GM18507 (cell line): ENCODE data around the gene MINK1.
"Not testable (repeated sequence)": the region's sequence is repeated elsewhere in the genome, so short reads cannot be mapped to it uniquely, and the experiment has no call there.

Source experiments
- DNase-seq: peaks from one replicate; pipeline ENCODE4 v3.0.0; 2011; ENCODE audit warnings: low read depth; ENCODE audit not compliant: insufficient read length; ENCODE audit errors: extremely low spot score
- FAIRE-seq: peaks from 2 replicates; lab custom pipeline; 2011; peaks lifted over from hg19 to GRCh38; lab: Jason Lieb, UNC

The MINK1 gene

DNA sequence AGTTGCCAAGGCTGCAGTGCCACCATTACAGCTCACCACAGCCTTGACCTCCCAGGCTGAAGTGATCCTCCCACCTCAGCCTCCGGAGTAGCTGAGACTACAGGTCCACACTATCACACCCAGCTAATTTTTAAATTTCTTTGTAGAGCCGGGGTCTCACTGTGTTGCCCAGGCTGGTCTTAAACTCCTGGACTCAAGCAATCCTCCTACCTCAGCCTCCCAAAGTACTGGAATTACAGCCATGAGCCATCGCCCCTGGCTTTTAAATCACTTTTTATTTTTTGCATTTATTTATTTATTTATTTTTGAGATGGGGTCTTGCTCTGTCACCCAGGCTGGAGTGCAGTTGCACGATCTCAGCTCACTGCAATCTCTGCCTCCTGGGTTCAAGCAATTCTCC, 81.4 kb downstream of the MINK1 start:
- DNase-seq, FAIRE-seq: not testable (repeated sequence)

DNA sequence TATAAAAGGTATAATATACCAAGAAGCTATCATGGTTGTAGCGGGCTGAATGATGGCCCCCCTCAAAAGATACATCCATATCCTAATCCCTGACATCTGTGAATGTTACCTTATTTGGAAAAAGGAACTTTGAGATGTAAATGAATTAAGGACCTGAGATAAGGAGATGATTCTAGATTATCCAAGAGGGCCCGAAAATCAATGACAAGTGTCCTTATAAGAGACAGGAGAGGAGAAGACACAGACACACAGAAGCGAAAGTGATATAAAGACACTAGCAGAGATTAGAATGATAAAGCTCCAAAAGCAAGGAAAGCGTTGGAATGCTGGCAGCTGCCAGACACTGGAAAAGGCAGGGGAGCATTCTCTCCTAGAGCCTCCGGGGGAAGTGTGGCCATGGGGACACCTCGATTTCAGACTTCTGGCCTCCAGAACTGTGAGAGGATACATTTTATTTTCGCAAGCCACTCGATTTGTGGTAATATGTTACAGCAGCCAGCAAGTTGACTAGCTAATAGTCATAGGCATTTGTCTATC, 86.4 kb downstream of the MINK1 start:
- no peak for DNase-seq
- FAIRE-seq: no peak

DNA sequence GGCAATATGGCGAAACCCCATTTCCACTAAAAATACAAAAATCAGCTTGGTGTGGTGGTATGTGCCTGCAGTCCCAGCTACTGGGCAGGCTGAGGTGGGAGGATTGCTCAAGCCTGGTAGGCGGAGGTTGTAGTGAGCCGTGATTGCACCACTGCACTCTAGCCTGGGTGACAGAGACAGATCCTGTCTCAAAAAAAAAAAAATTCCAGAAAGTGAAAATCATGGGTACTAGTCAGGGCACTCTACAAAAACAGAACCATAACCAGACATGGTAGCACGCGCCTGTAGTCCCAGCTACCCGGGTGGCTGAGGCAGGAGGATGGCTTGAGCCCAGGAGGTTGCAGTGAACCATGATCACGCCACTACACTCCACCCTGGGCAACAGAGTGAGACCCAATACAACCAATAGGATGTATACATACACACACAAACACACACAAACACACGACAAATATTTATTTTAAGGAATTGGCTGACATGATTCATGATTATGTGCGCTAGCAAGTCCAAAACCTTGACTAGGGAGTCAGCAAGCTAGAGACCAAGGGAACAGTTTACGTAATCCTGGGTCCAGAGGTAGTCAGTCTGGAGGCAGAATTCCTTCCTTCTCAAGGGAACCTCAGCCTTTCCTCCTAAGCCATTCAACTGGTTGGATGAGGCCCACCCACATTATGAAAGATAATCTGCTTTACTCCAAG, 87.4 kb downstream of the MINK1 start:
- no peak for DNase-seq
- FAIRE-seq: no peak

DNA sequence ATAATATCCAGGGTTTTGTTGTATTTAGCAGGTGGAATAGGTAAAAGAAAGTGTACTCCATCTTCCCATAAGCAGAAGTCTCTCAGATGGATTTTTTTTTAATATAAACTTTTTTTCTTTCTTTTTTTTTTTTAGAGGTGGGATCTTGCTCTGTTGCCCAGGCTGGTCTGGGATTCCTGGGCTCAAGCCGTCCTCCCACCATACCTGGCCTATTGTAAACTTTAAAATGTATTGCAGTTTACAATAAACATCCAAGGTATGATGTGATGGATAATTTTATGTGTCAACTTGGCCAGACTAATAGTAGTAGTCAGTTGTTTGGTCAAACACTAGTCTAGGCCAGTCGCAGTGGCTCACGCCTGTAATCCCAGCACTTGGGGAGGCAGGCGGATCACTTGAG, 88.2 kb downstream of the MINK1 start:
- DNase-seq (no peak), FAIRE-seq (no peak)

DNA sequence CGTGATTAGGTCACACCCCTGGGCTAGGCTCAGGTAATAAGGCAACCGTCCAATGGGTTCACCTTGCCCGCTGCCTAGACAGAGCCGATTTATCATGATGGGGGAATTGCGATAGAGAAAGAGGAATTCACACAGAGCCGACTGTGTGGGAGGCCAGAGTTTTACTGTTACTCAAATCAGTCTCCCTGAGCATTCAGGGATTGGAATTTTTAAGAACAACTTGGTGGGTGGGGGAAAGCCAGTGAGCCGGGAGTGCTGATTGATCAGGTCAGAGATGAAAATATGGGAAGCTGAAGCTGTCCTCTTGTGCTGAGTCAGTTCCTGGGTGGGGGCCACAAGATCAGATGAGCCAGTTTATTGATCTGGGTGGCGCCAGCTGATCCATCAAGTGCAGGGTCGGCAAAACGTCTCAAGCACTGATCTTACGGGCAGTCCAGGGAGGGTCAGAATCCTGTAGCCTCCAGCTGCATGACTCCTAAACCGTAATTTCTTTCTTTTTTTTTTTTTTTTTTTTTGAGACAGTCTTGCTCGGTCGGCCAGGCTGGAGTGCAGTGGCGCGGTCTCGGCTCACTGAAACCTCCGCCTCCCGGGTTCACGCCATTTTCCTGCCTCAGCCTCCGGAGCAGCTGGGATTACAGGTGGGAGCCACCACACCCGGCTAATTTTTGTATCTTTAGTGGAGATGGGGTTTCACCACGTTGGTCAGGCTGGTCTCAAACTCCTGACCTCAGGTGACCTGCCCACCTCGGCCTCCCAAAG, 93.6 kb downstream of the MINK1 start:
- not testable (repeated sequence) for DNase-seq, FAIRE-seq

DNA sequence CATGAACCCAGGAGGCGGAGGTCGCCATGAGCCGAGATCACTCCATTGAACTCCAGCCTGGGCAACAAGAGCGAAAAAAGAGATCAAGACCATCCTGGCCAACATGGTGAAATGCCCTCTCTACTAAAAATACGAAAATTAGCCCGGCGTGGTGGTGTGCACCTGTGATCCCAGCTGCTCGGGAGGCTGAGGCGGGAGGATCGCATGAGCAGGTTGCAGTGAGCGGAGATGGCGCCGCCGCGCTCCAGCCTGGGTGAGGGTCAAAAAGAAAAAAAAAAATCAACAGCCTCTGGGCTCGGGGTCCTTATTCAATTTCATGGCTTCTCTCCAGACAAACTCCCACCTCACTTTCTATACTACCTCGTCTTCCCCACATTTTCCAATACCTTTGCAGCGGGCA, 95.7 kb downstream of the MINK1 start:
- FAIRE-seq: no peak
- no peak for DNase-seq

DNA sequence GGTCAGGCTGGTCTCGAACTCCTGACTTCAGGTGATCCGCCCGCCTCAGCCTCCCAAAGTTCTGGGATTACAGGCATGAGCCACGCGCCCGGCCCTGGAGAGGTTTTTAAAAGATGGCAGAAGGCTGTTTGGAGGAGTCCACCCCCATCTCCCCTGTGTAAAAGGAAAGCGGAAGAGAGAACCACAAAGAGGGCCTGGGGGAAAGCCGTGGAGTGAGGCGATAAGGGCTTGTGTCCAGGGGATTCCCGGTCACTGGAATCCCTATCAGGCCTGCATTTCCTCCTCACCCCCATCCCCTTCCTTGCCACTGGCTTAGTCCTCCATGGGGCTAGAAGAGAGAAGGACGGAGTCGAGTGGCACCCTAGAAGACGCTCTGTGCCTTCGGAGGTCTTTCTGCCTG, 98.8 kb downstream of the MINK1 start, which contains the start of gene GP1BA:
Gene GP1BA, plus strand, starts transcription at position 315 of the 400 bp plus-strand sequence. CDS start 328 bp downstream, outside the sequence.
- FAIRE-seq: peak; percentile 66

DNA sequence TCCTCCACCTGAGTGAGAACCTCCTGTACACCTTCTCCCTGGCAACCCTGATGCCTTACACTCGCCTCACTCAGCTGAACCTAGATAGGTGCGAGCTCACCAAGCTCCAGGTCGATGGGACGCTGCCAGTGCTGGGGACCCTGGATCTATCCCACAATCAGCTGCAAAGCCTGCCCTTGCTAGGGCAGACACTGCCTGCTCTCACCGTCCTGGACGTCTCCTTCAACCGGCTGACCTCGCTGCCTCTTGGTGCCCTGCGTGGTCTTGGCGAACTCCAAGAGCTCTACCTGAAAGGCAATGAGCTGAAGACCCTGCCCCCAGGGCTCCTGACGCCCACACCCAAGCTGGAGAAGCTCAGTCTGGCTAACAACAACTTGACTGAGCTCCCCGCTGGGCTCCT, 99.6 kb downstream of the MINK1 start:
- FAIRE-seq: no peak
- no peak for DNase-seq

More for the DNA sequence above, 98.8 kb downstream of the MINK1 start, which contains the start of gene GP1BA:
- DNase-seq: no peak

DNA sequence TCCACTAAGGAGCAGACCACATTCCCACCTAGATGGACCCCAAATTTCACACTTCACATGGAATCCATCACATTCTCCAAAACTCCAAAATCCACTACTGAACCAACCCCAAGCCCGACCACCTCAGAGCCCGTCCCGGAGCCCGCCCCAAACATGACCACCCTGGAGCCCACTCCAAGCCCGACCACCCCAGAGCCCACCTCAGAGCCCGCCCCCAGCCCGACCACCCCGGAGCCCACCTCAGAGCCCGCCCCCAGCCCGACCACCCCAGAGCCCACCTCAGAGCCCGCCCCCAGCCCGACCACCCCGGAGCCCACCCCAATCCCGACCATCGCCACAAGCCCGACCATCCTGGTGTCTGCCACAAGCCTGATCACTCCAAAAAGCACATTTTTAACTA, 100.5 kb downstream of the MINK1 start:
- no peak for FAIRE-seq
- DNase-seq: no peak

DNA sequence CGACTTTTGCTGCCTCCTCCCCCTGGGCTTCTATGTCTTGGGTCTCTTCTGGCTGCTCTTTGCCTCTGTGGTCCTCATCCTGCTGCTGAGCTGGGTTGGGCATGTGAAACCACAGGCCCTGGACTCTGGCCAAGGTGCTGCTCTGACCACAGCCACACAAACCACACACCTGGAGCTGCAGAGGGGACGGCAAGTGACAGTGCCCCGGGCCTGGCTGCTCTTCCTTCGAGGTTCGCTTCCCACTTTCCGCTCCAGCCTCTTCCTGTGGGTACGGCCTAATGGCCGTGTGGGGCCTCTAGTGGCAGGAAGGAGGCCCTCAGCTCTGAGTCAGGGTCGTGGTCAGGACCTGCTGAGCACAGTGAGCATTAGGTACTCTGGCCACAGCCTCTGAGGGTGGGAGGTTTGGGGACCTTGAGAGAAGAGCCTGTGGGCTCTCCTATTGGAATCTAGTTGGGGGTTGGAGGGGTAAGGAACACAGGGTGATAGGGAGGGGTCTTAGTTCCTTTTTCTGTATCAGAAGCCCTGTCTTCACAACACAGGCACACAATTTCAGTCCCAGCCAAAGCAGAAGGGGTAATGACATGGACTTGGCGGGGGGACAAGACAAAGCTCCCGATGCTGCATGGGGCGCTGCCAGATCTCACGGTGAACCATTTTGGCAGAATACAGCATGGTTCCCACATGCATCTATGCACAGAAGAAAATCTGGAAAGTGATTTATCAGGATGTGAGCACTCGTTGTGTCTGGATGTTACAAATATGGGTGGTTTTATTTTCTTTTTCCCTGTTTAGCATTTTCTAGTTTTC, 101.2 kb downstream of the MINK1 start:
- DNase-seq (no peak), FAIRE-seq (peak; percentile 95)

DNA sequence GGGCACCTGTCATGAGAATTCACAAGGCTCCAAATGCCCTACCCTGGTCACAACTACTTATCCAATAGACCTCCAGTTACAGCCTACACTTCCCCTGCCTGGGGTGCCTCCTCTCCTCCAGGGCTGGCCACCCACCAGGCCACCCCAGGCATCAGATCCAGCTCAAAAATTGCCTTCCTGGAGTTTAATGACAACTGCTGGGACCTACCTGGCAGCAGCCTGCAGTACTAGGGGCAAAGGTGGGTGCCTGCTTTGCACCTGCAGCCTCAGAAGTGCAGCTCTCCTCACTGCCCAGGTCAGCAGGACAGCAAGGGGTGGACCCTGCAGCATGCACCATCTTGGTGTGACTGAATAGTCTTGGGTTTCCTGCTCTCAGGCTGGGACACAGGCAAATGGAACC, 102.5 kb downstream of the MINK1 start:
- no peak for FAIRE-seq
- no peak for DNase-seq

DNA sequence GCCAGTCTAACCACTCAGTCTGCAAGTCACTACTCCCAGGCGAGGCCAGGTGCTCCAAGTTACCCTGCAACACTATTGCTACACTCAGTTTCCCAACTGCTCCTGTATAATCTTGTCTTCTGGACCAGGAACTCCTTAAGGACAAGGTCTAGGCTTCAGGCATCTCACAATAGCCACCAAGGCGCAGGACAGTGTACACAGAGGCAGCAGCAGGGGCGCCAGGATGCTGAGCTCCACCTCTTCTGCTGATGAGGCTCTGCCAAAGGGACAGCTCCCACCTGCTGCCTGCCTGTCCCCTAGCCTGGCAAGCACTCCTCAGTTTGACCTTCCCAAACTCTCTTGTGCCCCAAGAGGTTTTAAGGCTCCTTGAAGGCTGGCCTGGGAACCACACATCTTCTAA, 103.3 kb downstream of the MINK1 start:
- FAIRE-seq (no peak), DNase-seq (no peak)

DNA sequence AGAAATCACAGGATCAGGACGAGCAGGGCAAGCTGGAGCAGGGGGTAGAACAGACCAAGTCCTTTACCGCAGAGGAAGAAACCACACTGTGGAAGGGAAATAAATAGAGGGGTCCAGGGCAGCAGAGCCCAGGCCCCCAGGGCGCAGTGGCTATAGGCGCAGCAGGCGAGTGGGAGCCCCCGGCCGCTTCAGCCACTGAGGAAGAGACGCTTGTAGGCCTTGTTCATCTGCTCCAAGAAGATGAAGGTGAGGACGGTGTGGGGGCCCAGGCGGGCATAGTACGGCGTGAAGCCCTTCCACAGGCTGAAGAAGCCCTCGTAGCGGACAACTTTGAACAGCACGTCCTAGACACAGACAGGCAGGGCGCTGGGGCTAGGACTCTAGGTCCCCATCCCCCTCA, 104.4 kb downstream of the MINK1 start:
- FAIRE-seq (no peak), DNase-seq (no peak)

DNA sequence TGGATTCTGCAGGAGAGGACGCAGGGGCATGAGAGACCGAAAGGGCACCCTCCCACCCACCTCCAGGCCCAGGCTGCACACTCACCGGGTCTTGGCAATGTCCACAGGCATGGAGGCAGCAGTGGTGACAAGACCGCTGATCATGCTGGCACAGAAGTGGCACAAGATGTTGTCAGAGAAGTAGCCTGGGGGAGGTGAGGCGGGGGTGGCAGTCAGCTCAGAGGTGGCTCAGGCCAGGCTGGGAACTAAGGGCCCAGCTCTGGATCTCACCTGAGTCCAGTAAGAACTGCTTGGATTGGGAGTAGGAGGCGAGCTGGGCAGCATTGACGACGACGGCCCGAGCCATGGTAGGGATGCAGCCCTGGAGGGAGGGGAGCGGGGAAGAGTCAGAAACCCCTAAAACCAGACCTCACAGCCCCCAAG, 104.9 kb downstream of the MINK1 start:
- no peak for DNase-seq
- FAIRE-seq: no peak

DNA sequence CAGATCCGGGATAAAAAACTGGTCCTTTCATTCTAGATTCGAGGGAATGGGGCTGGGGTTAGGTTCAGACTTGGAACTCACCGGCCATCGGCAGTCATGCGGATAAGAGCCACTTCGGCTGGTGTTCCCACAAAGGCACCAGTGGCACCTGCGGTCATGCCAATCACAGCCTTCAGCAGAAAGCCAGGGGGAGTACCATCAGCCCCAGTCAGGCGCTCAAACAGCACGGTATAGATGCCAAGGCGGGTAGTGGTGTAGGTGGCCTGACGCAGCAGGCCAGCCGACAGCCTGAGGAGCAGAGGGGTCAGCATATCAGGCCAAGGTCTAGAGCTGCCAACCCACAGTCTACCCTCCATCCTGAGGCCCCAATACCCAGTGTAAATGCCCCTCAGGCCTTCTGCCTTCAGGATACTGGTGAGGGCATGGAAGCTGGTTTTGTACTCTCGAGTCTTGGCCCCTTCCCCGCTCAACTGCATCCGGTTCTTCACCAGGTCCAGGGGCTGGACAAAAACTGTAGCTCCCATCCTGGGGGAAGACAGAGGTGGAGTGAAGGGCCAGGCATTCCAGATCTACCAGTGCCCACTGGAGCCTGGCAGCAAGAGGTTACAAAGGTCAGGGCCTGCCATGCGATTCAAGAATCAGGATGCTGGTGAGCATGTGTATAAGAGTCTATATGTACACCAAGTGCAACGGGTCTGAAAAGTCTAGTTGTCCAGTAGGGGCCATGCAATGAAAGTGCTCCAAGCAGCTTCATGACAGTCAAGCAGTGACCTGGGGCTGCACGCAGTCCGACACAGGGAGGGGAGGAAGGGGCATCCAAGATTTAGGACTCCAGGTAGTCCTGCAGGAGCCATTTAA, 105.8 kb downstream of the MINK1 start:
- FAIRE-seq (peak; percentile 42), DNase-seq (no peak)

DNA sequence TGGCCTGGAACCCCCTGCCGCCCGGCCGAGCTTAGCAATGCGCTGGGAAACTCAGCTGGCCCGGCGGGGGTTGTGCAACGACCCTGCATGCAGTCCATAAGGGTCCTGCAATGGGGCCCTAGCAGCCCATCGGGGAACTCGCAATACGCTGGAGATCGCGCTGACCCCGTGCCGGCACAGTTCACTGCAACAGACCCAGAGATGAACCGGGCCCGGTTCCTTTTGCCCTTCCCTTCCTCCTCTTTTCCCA, 106.3 kb downstream of the MINK1 start:
- DNase-seq: no peak
- no peak for FAIRE-seq

DNA sequence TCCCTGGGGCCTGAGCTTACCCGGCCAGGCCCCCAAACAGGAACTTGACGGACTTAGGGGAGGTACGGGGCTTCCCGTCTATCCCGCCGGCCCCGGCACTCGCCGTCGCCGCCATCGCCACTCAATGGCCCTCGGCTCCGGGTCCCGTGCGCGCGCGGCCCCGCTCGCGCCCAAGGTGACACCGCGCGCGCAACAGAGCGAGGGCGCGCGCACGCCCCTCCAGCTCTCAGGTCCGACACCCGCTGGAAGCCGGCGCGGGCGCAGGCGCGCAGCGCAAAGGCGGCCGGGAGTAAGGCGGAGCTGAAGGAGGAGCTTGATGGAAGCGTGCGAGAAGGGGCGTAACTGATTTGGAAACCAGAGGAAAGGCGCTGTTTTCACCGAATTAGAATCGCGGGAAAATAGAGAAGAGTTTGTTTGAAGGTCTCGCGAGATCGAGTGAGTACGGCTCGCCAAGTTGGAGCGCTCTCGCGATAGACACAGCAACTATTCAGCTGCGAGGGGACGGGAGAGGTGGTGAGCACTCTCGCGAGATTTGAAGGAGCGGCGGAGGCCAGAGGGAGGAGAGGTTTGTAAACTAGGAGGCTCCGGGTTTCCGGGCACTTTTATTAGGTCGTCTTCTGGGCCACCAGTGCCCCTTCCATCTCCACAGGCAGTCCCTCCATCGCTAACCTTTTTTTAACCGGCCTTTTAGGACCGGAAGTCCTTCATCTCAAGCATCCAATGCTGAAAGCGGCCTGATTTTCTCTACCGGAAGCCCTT, 106.8 kb downstream of the MINK1 start, which contains the start of the genes RNF167 and SLC25A11:
Gene RNF167, plus strand, starts transcription at position 473 of the 759 bp plus-strand sequence. CDS start 642 bp downstream, outside the sequence.
Gene SLC25A11, minus strand, starts transcription at position 251 of the 759 bp plus-strand sequence. Its CDS starts 136 bp downstream, at position 115.
- FAIRE-seq: peak; percentile 100

DNA sequence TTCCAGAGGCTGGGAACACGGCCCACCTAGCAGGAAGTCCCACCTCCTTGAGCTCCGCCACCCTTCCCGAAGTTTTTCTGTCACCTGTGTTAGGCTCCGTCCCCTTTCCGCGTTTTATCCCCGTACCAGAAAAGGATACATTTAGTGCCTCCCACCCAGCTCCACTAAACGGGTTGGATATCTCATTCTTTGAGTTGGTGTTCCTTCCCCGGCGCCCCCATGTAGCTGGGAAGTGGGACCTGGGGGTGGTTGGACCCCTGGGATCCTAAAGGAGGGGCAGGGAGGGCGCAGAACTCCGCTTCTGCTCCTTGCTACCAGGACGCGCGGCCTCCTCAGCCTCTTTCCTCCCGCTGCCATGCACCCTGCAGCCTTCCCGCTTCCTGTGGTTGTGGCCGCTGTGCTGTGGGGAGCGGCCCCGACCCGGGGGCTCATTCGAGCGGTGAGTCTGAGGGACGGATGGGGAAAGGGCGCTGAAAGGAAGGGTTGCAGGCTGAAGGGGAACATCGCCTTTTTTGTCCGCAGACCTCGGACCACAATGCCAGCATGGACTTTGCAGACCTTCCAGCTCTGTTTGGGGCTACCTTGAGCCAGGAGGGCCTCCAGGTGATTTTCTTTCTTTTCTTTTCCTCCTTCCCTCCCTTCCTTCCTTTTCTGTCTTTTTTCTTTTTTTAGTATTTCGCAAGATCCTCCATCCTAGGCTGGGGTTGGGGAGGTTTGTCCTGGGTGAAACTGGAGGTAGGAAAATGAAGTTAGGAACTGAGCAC, 107.6 kb downstream of the MINK1 start:
- FAIRE-seq (no peak), DNase-seq (no peak)

More for the DNA sequence above, 106.8 kb downstream of the MINK1 start, which contains the start of the genes RNF167 and SLC25A11:
- peak; percentile 88 for DNase-seq
